PC-9 (cell line): Measurements from ENCODE around the gene EHBP1. TPM values are rescaled to one million over a fixed set of nuclear protein-coding genes. Genes with fewer than 3 reads are reported as not detected.

ENCODE experiments used
- BruUV-seq: library from RNA; stranded (reverse); fragments of 400-500 nt; replicated peaks from 2 replicates; lab custom pipeline; 2021; lab: Mats Ljungman, UMichigan
- CTCF ChIA-PET: fragments of 300-600 bp; sonication (Branson Sonifier 250); formaldehyde crosslinking; loops from one replicate; lab custom pipeline; 2022; ENCODE audit warnings: antibody characterized with exemption; lab: Charles Lee
- POLR2A ChIA-PET: fragments of 300-600 bp; sonication (Branson Sonifier 250); formaldehyde crosslinking; loops from one replicate; lab custom pipeline; 2022; ENCODE audit warnings: antibody characterized with exemption; ENCODE audit not compliant: unreplicated experiment; lab: Charles Lee
- DNase-seq, 2 experiments: peaks; one replicate each; pipeline versions ENCODE4 v3.0.0 to v3.0.0-alpha.2; 2015 to 2022; ENCODE audit warnings: mixed read lengths in 1 of 2
- H2AFZ ChIP-seq: fragments of 200-600 bp; sonication (generic); 2 replicates; pipeline ENCODE4 v1.8.1; 2017; ENCODE audit warnings: antibody characterized with exemption
- H3F3A ChIP-seq: fragments of 200-600 bp; sonication (generic); 2 replicates; pipeline ENCODE4 v1.8.1; 2017; ENCODE audit warnings: antibody characterized with exemption, mild to moderate bottlenecking, low read depth; ENCODE audit not compliant: insufficient read depth
- H3K27ac ChIP-seq: fragments of 200-600 bp; sonication (generic); 2 replicates; pipeline ENCODE4 v1.6.1; 2016; ENCODE audit warnings: mixed run types
- H3K27me3 ChIP-seq: fragments of 200-600 bp; sonication (generic); 2 replicates; pipeline ENCODE4 v1.6.1; 2016; ENCODE audit warnings: low read depth, mixed run types; ENCODE audit not compliant: insufficient read depth
- H3K36me3 ChIP-seq: fragments of 200-600 bp; sonication (generic); 2 replicates; pipeline ENCODE4 v1.6.1; 2016; ENCODE audit warnings: low read depth, mixed run types
- H3K4me1 ChIP-seq: fragments of 200-600 bp; sonication (generic); replicated peaks from 2 replicates; pipeline ENCODE4 v1.6.1; 2016; ENCODE audit warnings: mixed run types; ENCODE audit not compliant: insufficient read depth
- H3K4me2 ChIP-seq: fragments of 200-600 bp; sonication (generic); 2 replicates; pipeline ENCODE4 v1.6.1; 2017; ENCODE audit warnings: mixed run types
- H3K4me3 ChIP-seq: fragments of 200-600 bp; sonication (generic); 2 replicates; pipeline ENCODE4 v1.6.1; 2016; ENCODE audit warnings: mixed run types
- H3K79me2 ChIP-seq: fragments of 200-600 bp; sonication (generic); 2 replicates; pipeline ENCODE4 v1.6.1; 2017; ENCODE audit warnings: low read depth, mixed run types
- H3K9me2 ChIP-seq: fragments of 200-600 bp; sonication (generic); 2 replicates; pipeline ENCODE4 v1.8.1; 2017; ENCODE audit warnings: mild to moderate bottlenecking; ENCODE audit not compliant: insufficient read depth
- H3K9me3 ChIP-seq: fragments of 200-600 bp; sonication (generic); 2 replicates; pipeline ENCODE4 v1.8.1; 2016; ENCODE audit warnings: low read depth; ENCODE audit not compliant: insufficient read depth
- H4K20me1 ChIP-seq: fragments of 200-600 bp; sonication (generic); 2 replicates; pipeline ENCODE4 v1.8.1; 2017; ENCODE audit not compliant: insufficient read depth
- EZH2 ChIP-seq: fragments of 200-600 bp; sonication (generic); IDR thresholded peaks from 2 replicates; pipeline ENCODE4 v1.8.0; 2017; ENCODE audit warnings: antibody characterized with exemption, low read depth
- intact Hi-C: fragments of 100-400 bp; cut with micrococcal nuclease; formaldehyde crosslinking; loops from one replicate; pipeline ENCODE4 v1.10.0; 2022; ENCODE audit not compliant: unreplicated experiment
- total RNA-seq: library from RNA; stranded (reverse); gene quantifications from 2 replicates; pipeline ENCODE4 v1.2.3, GENCODE V29; 2021
- TF ChIP-seq, protein P1 (sequence below): fragments of 200-600 bp; sonication (generic); conservative IDR thresholded peaks from 2 replicates; pipeline ENCODE4 v1.6.1; 2017; ENCODE audit warnings: mixed run types, antibody characterized with exemption, mild to moderate bottlenecking, moderate library complexity

Gene EHBP1
- total RNA-seq, 1 experiment from 2014 or later: 100 TPM

DNA sequence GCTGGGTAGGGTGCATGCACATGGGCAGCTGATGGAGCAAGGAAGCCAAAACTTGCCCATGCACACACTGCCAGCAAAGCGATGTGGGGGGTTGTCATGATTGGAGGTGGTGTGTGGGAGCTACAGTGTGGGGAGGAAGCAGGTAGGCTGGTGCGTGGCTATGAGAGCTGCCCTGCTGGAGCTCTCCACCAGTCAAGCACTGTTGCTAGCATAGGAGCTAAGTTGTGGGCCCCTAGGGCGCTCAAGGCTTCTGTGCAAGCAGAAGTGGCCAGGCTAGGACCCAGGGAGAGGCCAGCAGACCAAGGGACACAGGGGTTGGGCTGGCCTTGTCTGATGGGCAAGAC, 20.2 kb downstream of the EHBP1 start:
- no peak for DNase-seq
- H2AFZ ChIP-seq: no peak overlapping the region
- H3K4me1 ChIP-seq: no peaks in the 10 kb centered on the region
- POLR2A ChIA-PET: no interaction called here
- no peaks in the 10 kb centered on the region for H3K27me3 ChIP-seq
- peaks cover 5% of the 10 kb centered on the region; the same call in 1 of the 2 replicates for H3F3A ChIP-seq
- 0 out of 2 replicates have a peak, but pooled peaks cover 2% of the 10 kb centered on the region for H4K20me1 ChIP-seq
- BruUV-seq: no TSS peak
- H3K4me2 ChIP-seq: no peak overlapping the region
- no peak overlapping the region for H3K4me3 ChIP-seq
- CTCF ChIA-PET: interaction anchor here (1.1 kb wide), 1 partner anchor 219 kb away, joined by 11 read pairs; no protein-coding TSS in a partner anchor
- TF ChIP-seq EZH2: no peak
- TF ChIP-seq, protein P1, sequence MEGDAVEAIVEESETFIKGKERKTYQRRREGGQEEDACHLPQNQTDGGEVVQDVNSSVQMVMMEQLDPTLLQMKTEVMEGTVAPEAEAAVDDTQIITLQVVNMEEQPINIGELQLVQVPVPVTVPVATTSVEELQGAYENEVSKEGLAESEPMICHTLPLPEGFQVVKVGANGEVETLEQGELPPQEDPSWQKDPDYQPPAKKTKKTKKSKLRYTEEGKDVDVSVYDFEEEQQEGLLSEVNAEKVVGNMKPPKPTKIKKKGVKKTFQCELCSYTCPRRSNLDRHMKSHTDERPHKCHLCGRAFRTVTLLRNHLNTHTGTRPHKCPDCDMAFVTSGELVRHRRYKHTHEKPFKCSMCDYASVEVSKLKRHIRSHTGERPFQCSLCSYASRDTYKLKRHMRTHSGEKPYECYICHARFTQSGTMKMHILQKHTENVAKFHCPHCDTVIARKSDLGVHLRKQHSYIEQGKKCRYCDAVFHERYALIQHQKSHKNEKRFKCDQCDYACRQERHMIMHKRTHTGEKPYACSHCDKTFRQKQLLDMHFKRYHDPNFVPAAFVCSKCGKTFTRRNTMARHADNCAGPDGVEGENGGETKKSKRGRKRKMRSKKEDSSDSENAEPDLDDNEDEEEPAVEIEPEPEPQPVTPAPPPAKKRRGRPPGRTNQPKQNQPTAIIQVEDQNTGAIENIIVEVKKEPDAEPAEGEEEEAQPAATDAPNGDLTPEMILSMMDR: no peak
- peaks cover 87% of the 10 kb centered on the region for H3K79me2 ChIP-seq
- intact Hi-C loops: no loop called here
- H3K36me3 ChIP-seq: peaks cover 20% of the 10 kb centered on the region
- no peaks in the 10 kb centered on the region for H3K9me2 ChIP-seq
- no peaks in the 10 kb centered on the region; the same call in 1 of the 2 replicates for H3K9me3 ChIP-seq
- H3K27ac ChIP-seq: no peak overlapping the region

DNA sequence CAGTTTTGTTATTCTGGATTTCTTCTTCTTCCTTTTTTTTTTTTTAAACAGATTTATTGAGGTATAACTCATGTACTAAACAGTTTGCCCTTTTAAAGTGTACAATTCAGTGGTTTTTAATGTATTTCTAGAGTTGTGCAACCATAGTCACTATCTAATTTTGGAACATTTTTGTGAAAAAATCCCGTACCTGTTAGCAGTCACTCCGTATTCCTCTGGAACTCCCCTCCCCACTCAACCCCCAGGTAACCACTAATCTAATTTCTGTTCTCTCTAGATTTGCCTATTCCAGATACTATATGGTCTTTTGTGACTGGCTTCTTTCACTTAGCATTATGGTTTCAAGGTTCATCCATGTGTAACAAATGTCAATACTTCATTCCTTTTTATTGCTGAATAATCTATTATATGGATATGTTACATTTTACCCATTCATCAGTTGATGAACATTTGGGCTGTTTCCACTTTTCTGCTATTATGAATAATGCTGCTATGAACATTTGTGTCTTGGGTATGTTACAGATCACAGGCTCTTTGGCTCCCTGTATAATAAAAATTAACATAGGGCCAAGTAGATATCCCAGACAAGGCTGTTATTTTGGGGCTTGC, 21.9 kb downstream of the EHBP1 start:
- POLR2A ChIA-PET: no interaction called here
- BruUV-seq: no TSS peak

DNA sequence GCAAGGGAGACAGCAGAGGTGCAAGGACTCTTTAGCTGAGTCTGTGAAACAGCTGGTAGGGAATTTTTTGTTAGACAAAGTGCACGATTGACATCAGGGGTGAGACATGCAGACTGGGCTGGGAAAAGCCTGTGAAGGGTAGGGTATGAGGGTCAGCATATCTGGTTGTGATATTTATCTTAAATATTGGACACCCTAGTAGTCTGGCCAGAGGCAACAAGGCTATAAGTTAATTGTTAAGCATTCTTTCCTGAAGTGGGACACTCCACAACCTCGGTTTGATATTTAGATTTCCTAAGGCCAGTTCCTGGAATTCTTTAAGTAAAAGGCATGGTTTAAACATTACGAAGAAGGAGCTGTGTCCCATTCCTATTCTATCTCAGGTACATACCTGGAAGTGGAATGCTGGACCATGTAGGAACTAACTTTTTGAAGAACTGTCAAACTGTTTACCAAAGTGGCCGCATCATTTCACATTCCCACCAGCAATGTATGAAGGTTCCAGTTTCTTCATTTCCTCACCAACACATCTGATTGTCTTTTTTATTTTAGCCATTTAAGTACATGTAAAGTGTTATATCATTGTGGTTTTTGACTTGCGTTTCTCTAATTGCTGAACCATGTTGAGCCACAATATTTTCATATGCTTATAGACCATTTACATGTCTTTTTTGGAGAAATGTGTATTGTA, 22.5 kb downstream of the EHBP1 start:
- no peaks in the 10 kb centered on the region for H3K27me3 ChIP-seq
- no TSS peak for BruUV-seq
- 0 out of 2 replicates have a peak, but pooled peaks cover 2% of the 10 kb centered on the region for H4K20me1 ChIP-seq
- H3K4me1 ChIP-seq: 0 out of 2 replicates have a peak, but pooled peaks cover 2% of the 10 kb centered on the region
- no peak for TF ChIP-seq EZH2
- TF ChIP-seq, protein P1: no peak
- H3K9me2 ChIP-seq: no peaks in the 10 kb centered on the region
- ChIA-PET POLR2A (no interaction called here), CTCF (no interaction called here)
- no peak overlapping the region for H3K4me3 ChIP-seq
- H3K79me2 ChIP-seq: peaks cover 86% of the 10 kb centered on the region
- H3K27ac ChIP-seq: no peak overlapping the region
- no peak overlapping the region for H3K4me2 ChIP-seq
- H3F3A ChIP-seq: peaks cover 5% of the 10 kb centered on the region; the same call in 1 of the 2 replicates
- intact Hi-C loops: no loop called here
- peaks cover 9% of the 10 kb centered on the region for H3K9me3 ChIP-seq
- peaks cover 26% of the 10 kb centered on the region for H3K36me3 ChIP-seq
- no peak overlapping the region for H2AFZ ChIP-seq
- DNase-seq: no peak

More for the DNA sequence above, 21.9 kb downstream of the EHBP1 start:
- Histone ChIP-seq H3K4me3 (no peak overlapping the region), H3F3A (peaks cover 5% of the 10 kb centered on the region; the same call in 1 of the 2 replicates), H3K4me1 (no peaks in the 10 kb centered on the region), H3K36me3 (peaks cover 31% of the 10 kb centered on the region), H3K27me3 (no peaks in the 10 kb centered on the region), H2AFZ (no peak overlapping the region), H4K20me1 (0 out of 2 replicates have a peak, but pooled peaks cover 2% of the 10 kb centered on the region), H3K4me2 (no peak overlapping the region), H3K79me2 (peaks cover 86% of the 10 kb centered on the region), H3K27ac (no peak overlapping the region), H3K9me2 (no peaks in the 10 kb centered on the region), H3K9me3 (peaks cover 6% of the 10 kb centered on the region)
- no peak for DNase-seq
- CTCF ChIA-PET: no interaction called here
- TF ChIP-seq EZH2: no peak
- TF ChIP-seq, protein P1: no peak
- intact Hi-C loops: no loop called here
